GM19240 (cell line): ENCODE results near the gene SMCP.
A peak's percentile ranks its signal among the peaks of the same experiment; 100 is the strongest.

Source experiments
- DNase-seq: peaks from one replicate; pipeline ENCODE4 v3.0.0; 2011; ENCODE audit warnings: low spot score; ENCODE audit not compliant: insufficient read length

SMCP gene

GRCh38 chr1:152878042-152878441 lies at the start of gene SMCP:
TSS of gene SMCP (plus strand) at chr1:152878322. CDS start at chr1:152884423, 6,101 bp downstream.
- DNase-seq = no peak

- DNase-seq = no peak
Observed at GRCh38 chr1:152836870-152837269, 41.3 kb upstream of the SMCP start.

GRCh38 chr1:152842556-152842955 lies 35.6 kb upstream of the SMCP start, which contains the start of gene LCE6A:
TSS of gene LCE6A (plus strand) at chr1:152842856. CDS start at chr1:152843521, 665 bp downstream.
- DNase-seq = no peak

GRCh38 chr1:152855661-152856060 lies 22.5 kb upstream of the SMCP start:
- DNase-seq = no peak

GRCh38 chr1:152858062-152858461 lies 20.1 kb upstream of the SMCP start:
- no peak for DNase-seq

- DNase-seq = no peak
Observed at GRCh38 chr1:152859696-152860095, 18.4 kb upstream of the SMCP start, which contains the start of gene LCE7A. TSS of gene LCE7A (plus strand) at chr1:152859996. CDS start at chr1:152860698, 702 bp downstream.

GRCh38 chr1:152860129-152860528 lies 18.0 kb upstream of the SMCP start:
- DNase-seq = no peak

GRCh38 chr1:152861374-152861773 lies 16.7 kb upstream of the SMCP start:
- DNase-seq = no peak

GRCh38 chr1:152864443-152864842 lies 13.7 kb upstream of the SMCP start:
- no peak for DNase-seq

- no peak for DNase-seq
Observed at GRCh38 chr1:152866321-152866720, 11.8 kb upstream of the SMCP start.

- peak; percentile 40 for DNase-seq
Observed at GRCh38 chr1:152869808-152870419, 8.2 kb upstream of the SMCP start.

- no peak for DNase-seq
Observed at GRCh38 chr1:152870831-152871730, 7.0 kb upstream of the SMCP start.

- DNase-seq = no peak
Observed at GRCh38 chr1:152871731-152872126, 6.4 kb upstream of the SMCP start.

- DNase-seq = no peak
Observed at GRCh38 chr1:152873495-152873894, 4.6 kb upstream of the SMCP start.

GRCh38 chr1:152876827-152877226 lies 1.3 kb upstream of the SMCP start:
- no peak for DNase-seq

- DNase-seq = no peak
Observed at GRCh38 chr1:152879559-152880198, 1.6 kb downstream of the SMCP start.

GRCh38 chr1:152880316-152880715 lies 2.2 kb downstream of the SMCP start:
- DNase-seq = no peak

GRCh38 chr1:152880907-152881306 lies 2.8 kb downstream of the SMCP start:
- no peak for DNase-seq

- no peak for DNase-seq
Observed at GRCh38 chr1:152884085-152884484, 6.0 kb downstream of the SMCP start.

GRCh38 chr1:152884506-152884905 lies 6.4 kb downstream of the SMCP start:
- no peak for DNase-seq

GRCh38 chr1:152884966-152885624 lies 7.0 kb downstream of the SMCP start:
- no peak for DNase-seq
